Measurements from ENCODE around the gene ARFRP1. TPM values are rescaled to one million over a fixed set of nuclear protein-coding genes. Genes with fewer than 3 reads are reported as not detected.
A peak's percentile ranks its signal among the peaks of the same experiment; 100 is the strongest.

The ARFRP1 gene
- polyA plus RNA-seq, 3 donors = 18.2 to 31.1 (median 20.7) TPM

GRCh38 chr20:63712191-63712590 is 4.4 kb upstream of the ARFRP1 start:
- no peaks in the 10 kb centered on the region for H3K27me3 ChIP-seq (ENCODE audit: control insufficient read depth in 2 of 2, insufficient read depth in 2 of 2, low read length in 2 of 2)
- Mint-ChIP-seq H3K27me3 (ENCODE audit: low read depth in 3 of 3) (peaks cover 0 to 2% (median 1%) of the 10 kb centered on the region in 3 donors), H3K27ac (peak overlapping the region in 1 of 7 donors; percentile 41), H3K36me3 (peaks cover 56 to 81% of the 10 kb centered on the region in 2 donors), H3K4me3 (no peak overlapping the region), H3K9me3 (peaks cover 5 to 22% (median 16%) of the 10 kb centered on the region in 7 donors), H3K4me1 (peaks cover 24% of the 10 kb centered on the region)
- DNase-seq = no peak
- H4K20me1 ChIP-seq (ENCODE audit: insufficient read depth, low read length) = peaks cover 73% of the 10 kb centered on the region
- H3K4me3 ChIP-seq (replicated peaks in 1 of 3; ENCODE audit: low read depth in 2 of 3, low read length in 3 of 3) = no peak overlapping the region
- H2AFZ ChIP-seq (ENCODE audit: insufficient read depth, low read depth, low read length, poor library complexity, severe bottlenecking) = no peak overlapping the region
- no peak for TF ChIP-seq CTCF (IDR thresholded peaks at IDR 0.05)
- H3K9me3 ChIP-seq (replicated peaks in 1 of 2; ENCODE audit: control insufficient read depth in 1 of 2, insufficient read depth in 1 of 2, low read length in 2 of 2) = peaks cover 9 to 16% of the 10 kb centered on the region in 2 donors
- peaks cover 14 to 18% of the 10 kb centered on the region in 2 donors for H3K4me1 ChIP-seq (ENCODE audit: control insufficient read depth in 1 of 2, insufficient read depth in 2 of 2, low read length in 2 of 2)
- WGBS (ENCODE audit: insufficient coverage) = no CpG with 5 or more reads among the region's 1 CpG
- intact Hi-C loops (cut with micrococcal nuclease) = no loop called here
- peaks cover 33 to 60% of the 10 kb centered on the region in 2 donors for H3K36me3 ChIP-seq (replicated peaks in 1 of 2; ENCODE audit: control insufficient read depth in 1 of 2, insufficient read depth in 2 of 2, low read length in 2 of 2)
- no peak overlapping the region for H3K27ac ChIP-seq (ENCODE audit: low read depth in 1 of 2, low read length in 2 of 2)
- no peak overlapping the region for H3K9ac ChIP-seq (ENCODE audit: insufficient read depth, low read length, poor library complexity, severe bottlenecking)
- H3K79me2 ChIP-seq (ENCODE audit: insufficient read depth, low read length) = peaks cover 94% of the 10 kb centered on the region
- H3K4me2 ChIP-seq (replicated peaks; ENCODE audit: extremely low read depth, low read length, poor library complexity, severe bottlenecking) = no peak overlapping the region

GRCh38 chr20:63711085-63711645 is 3.4 kb upstream of the ARFRP1 start:
- no peak overlapping the region for H3K27ac ChIP-seq (ENCODE audit: low read depth in 1 of 2, low read length in 2 of 2)
- peaks cover 94% of the 10 kb centered on the region for H3K79me2 ChIP-seq (ENCODE audit: insufficient read depth, low read length)
- no peak overlapping the region for H3K4me3 Mint-ChIP-seq
- H3K9me3 Mint-ChIP-seq = peaks cover 5 to 22% (median 14%) of the 10 kb centered on the region in 7 donors
- H4K20me1 ChIP-seq (ENCODE audit: insufficient read depth, low read length) = peaks cover 69% of the 10 kb centered on the region
- 98% methylated on average over 8 of the region's 12 CpGs for WGBS (ENCODE audit: insufficient coverage)
- H3K36me3 Mint-ChIP-seq = peaks cover 53 to 75% of the 10 kb centered on the region in 2 donors
- no peak overlapping the region for H2AFZ ChIP-seq (ENCODE audit: insufficient read depth, low read depth, low read length, poor library complexity, severe bottlenecking)
- H3K4me1 ChIP-seq (ENCODE audit: control insufficient read depth in 1 of 2, insufficient read depth in 2 of 2, low read length in 2 of 2) = peaks cover 23 to 28% of the 10 kb centered on the region in 2 donors
- DNase-seq = no peak
- H3K9me3 ChIP-seq (replicated peaks in 1 of 2; ENCODE audit: control insufficient read depth in 1 of 2, insufficient read depth in 1 of 2, low read length in 2 of 2) = peaks cover 9 to 16% of the 10 kb centered on the region in 2 donors
- peaks cover 0 to 2% (median 1%) of the 10 kb centered on the region in 3 donors for H3K27me3 Mint-ChIP-seq (ENCODE audit: low read depth in 3 of 3)
- H3K27me3 ChIP-seq (ENCODE audit: control insufficient read depth in 2 of 2, insufficient read depth in 2 of 2, low read length in 2 of 2) = no peaks in the 10 kb centered on the region
- H3K4me3 ChIP-seq (replicated peaks in 1 of 3; ENCODE audit: low read depth in 2 of 3, low read length in 3 of 3) = no peak overlapping the region
- intact Hi-C loops (cut with micrococcal nuclease) = no loop called here
- no peak overlapping the region for H3K9ac ChIP-seq (ENCODE audit: insufficient read depth, low read length, poor library complexity, severe bottlenecking)
- TF ChIP-seq CTCF (IDR thresholded peaks at IDR 0.05) = no peak
- no peak overlapping the region for H3K4me2 ChIP-seq (replicated peaks; ENCODE audit: extremely low read depth, low read length, poor library complexity, severe bottlenecking)
- peaks cover 34% of the 10 kb centered on the region for H3K4me1 Mint-ChIP-seq
- peaks cover 36 to 59% of the 10 kb centered on the region in 2 donors for H3K36me3 ChIP-seq (replicated peaks in 1 of 2; ENCODE audit: control insufficient read depth in 1 of 2, insufficient read depth in 2 of 2, low read length in 2 of 2)
- peak overlapping the region in 2 of 7 donors; percentile 54 to 69 for H3K27ac Mint-ChIP-seq

All from CD14-positive monocyte (primary cell).